PC-9 (cell line): Measurements from ENCODE around the gene SLC4A1AP. TPM values are rescaled to one million over a fixed set of nuclear protein-coding genes. Genes with fewer than 3 reads are reported as not detected.

ENCODE experiments used
- BruUV-seq: library from RNA; stranded (reverse); fragments of 400-500 nt; replicated peaks from 2 replicates; lab custom pipeline; 2021; lab: Mats Ljungman, UMichigan
- CTCF ChIA-PET: fragments of 300-600 bp; sonication (Branson Sonifier 250); formaldehyde crosslinking; loops from one replicate; lab custom pipeline; 2022; ENCODE audit warnings: antibody characterized with exemption; lab: Charles Lee
- POLR2A ChIA-PET: fragments of 300-600 bp; sonication (Branson Sonifier 250); formaldehyde crosslinking; loops from one replicate; lab custom pipeline; 2022; ENCODE audit warnings: antibody characterized with exemption; ENCODE audit not compliant: unreplicated experiment; lab: Charles Lee
- DNase-seq, 2 experiments: peaks; one replicate each; pipeline versions ENCODE4 v3.0.0 to v3.0.0-alpha.2; 2015 to 2022; ENCODE audit warnings: mixed read lengths in 1 of 2
- H2AFZ ChIP-seq: fragments of 200-600 bp; sonication (generic); 2 replicates; pipeline ENCODE4 v1.8.1; 2017; ENCODE audit warnings: antibody characterized with exemption
- H3F3A ChIP-seq: fragments of 200-600 bp; sonication (generic); 2 replicates; pipeline ENCODE4 v1.8.1; 2017; ENCODE audit warnings: antibody characterized with exemption, mild to moderate bottlenecking, low read depth; ENCODE audit not compliant: insufficient read depth
- H3K27ac ChIP-seq: fragments of 200-600 bp; sonication (generic); 2 replicates; pipeline ENCODE4 v1.6.1; 2016; ENCODE audit warnings: mixed run types
- H3K27me3 ChIP-seq: fragments of 200-600 bp; sonication (generic); 2 replicates; pipeline ENCODE4 v1.6.1; 2016; ENCODE audit warnings: low read depth, mixed run types; ENCODE audit not compliant: insufficient read depth
- H3K36me3 ChIP-seq: fragments of 200-600 bp; sonication (generic); 2 replicates; pipeline ENCODE4 v1.6.1; 2016; ENCODE audit warnings: low read depth, mixed run types
- H3K4me1 ChIP-seq: fragments of 200-600 bp; sonication (generic); replicated peaks from 2 replicates; pipeline ENCODE4 v1.6.1; 2016; ENCODE audit warnings: mixed run types; ENCODE audit not compliant: insufficient read depth
- H3K4me2 ChIP-seq: fragments of 200-600 bp; sonication (generic); 2 replicates; pipeline ENCODE4 v1.6.1; 2017; ENCODE audit warnings: mixed run types
- H3K4me3 ChIP-seq: fragments of 200-600 bp; sonication (generic); 2 replicates; pipeline ENCODE4 v1.6.1; 2016; ENCODE audit warnings: mixed run types
- H3K79me2 ChIP-seq: fragments of 200-600 bp; sonication (generic); 2 replicates; pipeline ENCODE4 v1.6.1; 2017; ENCODE audit warnings: low read depth, mixed run types
- H3K9me2 ChIP-seq: fragments of 200-600 bp; sonication (generic); 2 replicates; pipeline ENCODE4 v1.8.1; 2017; ENCODE audit warnings: mild to moderate bottlenecking; ENCODE audit not compliant: insufficient read depth
- H3K9me3 ChIP-seq: fragments of 200-600 bp; sonication (generic); 2 replicates; pipeline ENCODE4 v1.8.1; 2016; ENCODE audit warnings: low read depth; ENCODE audit not compliant: insufficient read depth
- H4K20me1 ChIP-seq: fragments of 200-600 bp; sonication (generic); 2 replicates; pipeline ENCODE4 v1.8.1; 2017; ENCODE audit not compliant: insufficient read depth
- CTCF ChIP-seq: fragments of 200-600 bp; sonication (generic); conservative IDR thresholded peaks from 2 replicates; pipeline ENCODE4 v1.6.1; 2017; ENCODE audit warnings: mixed run types, antibody characterized with exemption, mild to moderate bottlenecking, moderate library complexity
- EZH2 ChIP-seq: fragments of 200-600 bp; sonication (generic); IDR thresholded peaks from 2 replicates; pipeline ENCODE4 v1.8.0; 2017; ENCODE audit warnings: antibody characterized with exemption, low read depth
- intact Hi-C: fragments of 100-400 bp; cut with micrococcal nuclease; formaldehyde crosslinking; loops from one replicate; pipeline ENCODE4 v1.10.0; 2022; ENCODE audit not compliant: unreplicated experiment
- total RNA-seq: library from RNA; stranded (reverse); gene quantifications from 2 replicates; pipeline ENCODE4 v1.2.3, GENCODE V29; 2021

Gene SLC4A1AP
- total RNA-seq, 1 experiment from 2014 or later: 22.7 TPM

- no peaks in the 10 kb centered on the region for H3K9me3 ChIP-seq
- no peak for DNase-seq
- H4K20me1 ChIP-seq: no peaks in the 10 kb centered on the region
- intact Hi-C loops: loop anchor here (5.0 kb wide), 1 partner anchor 667 kb away; the partner anchor contains the start of gene FOSL2
- no peak overlapping the region for H3K4me2 ChIP-seq
- POLR2A ChIA-PET: interaction anchor here (0.6 kb wide), 1 partner anchor 49 kb away, joined by 4 read pairs; no protein-coding TSS in a partner anchor
- CTCF ChIA-PET: interaction anchor here (3.3 kb wide), 1 partner anchor 28 kb away, joined by 23 read pairs; no protein-coding TSS in a partner anchor
- H3K4me3 ChIP-seq: no peak overlapping the region
- no peaks in the 10 kb centered on the region for H3K9me2 ChIP-seq
- no peak for TF ChIP-seq CTCF
- TF ChIP-seq EZH2: no peak
- peaks cover 50% of the 10 kb centered on the region for H3F3A ChIP-seq
- no peaks in the 10 kb centered on the region for H3K36me3 ChIP-seq
- H3K27me3 ChIP-seq: no peaks in the 10 kb centered on the region
- BruUV-seq: no TSS peak
- peaks cover 64% of the 10 kb centered on the region for H3K4me1 ChIP-seq
- H3K79me2 ChIP-seq: no peaks in the 10 kb centered on the region
- peak overlapping the region; percentile 92 for H3K27ac ChIP-seq
- H2AFZ ChIP-seq: no peak overlapping the region
These were observed 61.4 kb downstream of the SLC4A1AP start for GRCh38 chr2:27724905-27725701.

- no peaks in the 10 kb centered on the region for H3K27me3 ChIP-seq
- ChIA-PET CTCF (interaction anchor here (0.6 kb wide), 1 partner anchor 1284 kb away, joined by 5 read pairs; no protein-coding TSS in a partner anchor), POLR2A (no interaction called here)
- no peaks in the 10 kb centered on the region for H3K9me3 ChIP-seq
- H3K27ac ChIP-seq: no peak overlapping the region
- no peak for DNase-seq
- H3K9me2 ChIP-seq: no peaks in the 10 kb centered on the region
- peaks cover 47% of the 10 kb centered on the region for H3K4me1 ChIP-seq
- intact Hi-C loops: no loop called here
- peaks cover 30% of the 10 kb centered on the region for H3F3A ChIP-seq
- H3K4me2 ChIP-seq: no peak overlapping the region
- no peak overlapping the region for H3K4me3 ChIP-seq
- H3K79me2 ChIP-seq: no peaks in the 10 kb centered on the region
- H4K20me1 ChIP-seq: no peaks in the 10 kb centered on the region
- TF ChIP-seq CTCF (no peak), EZH2 (no peak)
- BruUV-seq: no TSS peak
- no peaks in the 10 kb centered on the region for H3K36me3 ChIP-seq
- no peak overlapping the region for H2AFZ ChIP-seq
These were observed 63.6 kb downstream of the SLC4A1AP start for GRCh38 chr2:27727257-27727656.

- TF ChIP-seq CTCF: no peak
- no peak for TF ChIP-seq EZH2
- Histone ChIP-seq H3K4me3 (no peak overlapping the region), H3K9me2 (no peaks in the 10 kb centered on the region), H3K4me1 (peaks cover 37% of the 10 kb centered on the region), H3K9me3 (no peaks in the 10 kb centered on the region), H3K79me2 (no peaks in the 10 kb centered on the region), H3F3A (peaks cover 20% of the 10 kb centered on the region), H3K27me3 (no peaks in the 10 kb centered on the region), H3K27ac (0 out of 2 replicates have a peak overlapping the region, but pooled peaks have one; percentile 10), H2AFZ (no peak overlapping the region), H3K36me3 (no peaks in the 10 kb centered on the region), H4K20me1 (no peaks in the 10 kb centered on the region), H3K4me2 (no peak overlapping the region)
- no TSS peak for BruUV-seq
- intact Hi-C loops: no loop called here
- DNase-seq: no peak
- CTCF ChIA-PET: no interaction called here
- POLR2A ChIA-PET: interaction anchor here (0.5 kb wide), 1 partner anchor 47 kb away, joined by 3 read pairs; no protein-coding TSS in a partner anchor
These were observed 64.6 kb downstream of the SLC4A1AP start for GRCh38 chr2:27728081-27728858.
